Inferior parietal cortex (tissue), 1 donor: ENCODE results near the gene ALG2.

ENCODE experiments used
- DNase-seq: peaks from one replicate; pipeline ENCODE4 v3.0.0-alpha.2; 2016; ENCODE audit errors: extremely low spot score

The ALG2 gene

DNA sequence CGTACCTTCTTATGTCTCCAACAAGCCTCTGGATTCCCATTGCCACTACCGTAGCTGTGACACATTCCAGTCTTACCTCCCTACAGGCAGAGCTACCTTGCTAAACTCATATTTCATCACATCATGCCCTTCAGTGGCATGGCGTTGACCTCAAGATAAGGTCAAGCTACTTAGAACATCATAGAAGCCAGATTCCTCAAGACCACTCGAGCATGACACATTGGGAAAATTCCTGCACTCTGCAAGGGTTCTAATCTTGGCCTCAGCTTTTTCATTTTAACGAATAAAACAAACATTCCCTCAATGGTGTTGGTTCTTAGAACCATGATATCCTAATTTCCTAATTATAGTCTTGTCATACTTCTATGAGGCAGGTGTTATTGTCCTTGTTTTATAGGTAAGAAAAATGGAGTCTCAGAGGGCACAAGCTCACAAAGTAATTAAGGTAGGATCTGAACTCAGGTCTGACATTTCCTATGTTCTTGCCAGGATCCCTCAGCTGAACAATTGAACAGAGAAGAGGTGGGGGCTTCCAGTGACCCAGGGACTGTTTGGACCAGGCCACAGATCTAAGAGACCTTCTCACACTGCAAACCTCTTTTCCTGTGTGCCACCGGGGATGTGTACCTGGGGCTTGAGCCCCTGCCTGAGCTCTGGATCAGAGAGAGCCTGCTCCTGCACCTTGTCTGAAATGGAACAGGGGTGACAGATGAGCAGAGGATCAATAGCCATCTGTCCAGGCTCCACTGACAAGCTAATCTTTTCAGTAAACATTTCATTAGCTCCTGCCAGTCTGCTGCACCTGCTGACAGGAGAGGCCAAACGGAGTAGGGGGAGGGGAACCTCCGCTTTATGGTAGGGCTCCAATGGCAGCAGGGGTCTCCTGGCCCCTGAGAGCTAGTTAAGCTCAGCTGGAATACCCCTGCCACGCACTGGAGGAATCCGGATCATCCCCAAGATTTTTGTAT, 49.3 kb downstream of the ALG2 start:
- no peak for DNase-seq

DNA sequence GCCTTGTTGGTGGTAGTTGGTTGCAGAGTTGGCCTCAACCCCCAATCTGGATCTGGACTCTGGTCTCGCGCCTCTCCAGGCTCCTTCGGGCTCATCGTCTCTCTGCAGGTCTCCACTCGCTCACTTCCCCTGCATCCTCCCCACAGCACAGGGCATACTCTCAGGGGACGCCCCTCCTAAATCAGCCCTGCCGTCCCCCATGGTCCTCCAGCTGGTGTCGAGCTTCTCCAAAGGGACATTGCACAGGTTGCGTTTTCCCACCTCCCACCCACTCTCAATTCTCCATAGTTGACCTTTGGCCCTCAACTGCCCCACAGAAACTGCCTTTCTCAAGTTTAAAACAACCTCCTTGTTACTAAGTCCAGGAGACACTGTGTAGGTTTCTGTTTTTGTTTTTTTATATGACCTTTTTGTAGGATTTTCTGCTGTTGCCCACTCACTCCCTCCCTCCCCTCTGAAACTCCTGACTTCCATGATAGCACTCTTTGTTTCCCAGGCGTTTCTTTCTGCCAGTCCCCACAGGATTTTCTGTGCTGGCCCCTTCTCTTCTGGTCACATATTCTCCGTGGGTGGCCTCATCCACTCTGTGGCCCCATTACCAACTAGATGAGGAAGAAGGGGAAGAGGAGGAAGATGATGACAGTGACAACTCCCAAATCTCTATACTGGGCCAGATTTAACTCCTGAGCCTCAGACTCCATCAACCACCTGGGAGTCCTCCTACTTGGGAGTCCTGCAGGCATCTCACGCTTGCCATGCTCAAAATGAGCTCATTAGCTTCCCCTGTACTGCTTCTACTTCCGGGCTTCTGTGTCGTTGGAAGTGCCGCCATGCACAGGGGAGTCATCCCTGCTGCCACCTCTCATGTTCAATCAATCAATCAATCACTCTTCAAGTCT, 50.3 kb downstream of the ALG2 start:
- no peak for DNase-seq

DNA sequence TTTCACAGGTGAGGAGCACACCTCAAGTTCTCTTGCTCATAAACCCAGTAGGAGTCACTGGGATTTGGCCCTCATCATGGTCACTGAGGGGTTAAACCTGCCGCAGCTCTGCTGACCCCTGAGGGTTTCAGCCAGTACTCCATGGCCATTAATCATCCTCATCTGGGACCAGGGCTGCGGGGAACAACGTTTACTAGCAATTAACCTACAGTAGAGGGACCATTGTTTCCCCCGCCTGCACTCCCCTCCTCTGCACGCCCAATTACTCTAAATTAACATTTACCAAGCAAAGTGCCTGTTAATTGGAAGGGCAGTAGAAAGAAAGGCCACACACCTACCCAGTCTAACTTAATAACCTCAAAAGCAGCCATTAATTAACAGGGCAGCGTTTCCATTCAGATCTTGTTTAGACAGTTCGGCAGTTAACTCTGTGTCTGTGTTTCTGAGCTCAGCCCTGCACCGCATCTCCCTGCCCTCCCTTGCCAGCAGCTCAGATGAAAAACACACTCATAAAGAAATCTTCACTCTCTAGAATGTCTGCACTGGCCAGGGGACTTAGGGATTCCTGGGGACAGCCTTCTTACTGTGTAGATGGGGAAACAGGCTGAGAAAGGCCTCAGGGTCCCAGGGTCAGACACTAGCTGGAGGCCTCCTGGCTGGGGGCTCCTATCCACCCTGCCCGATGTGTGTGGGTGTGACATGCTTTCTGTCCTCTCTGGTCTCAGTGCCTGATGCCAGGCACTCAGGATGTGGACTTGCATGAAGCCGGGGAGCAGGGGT, 51.6 kb downstream of the ALG2 start:
- no peak for DNase-seq

DNA sequence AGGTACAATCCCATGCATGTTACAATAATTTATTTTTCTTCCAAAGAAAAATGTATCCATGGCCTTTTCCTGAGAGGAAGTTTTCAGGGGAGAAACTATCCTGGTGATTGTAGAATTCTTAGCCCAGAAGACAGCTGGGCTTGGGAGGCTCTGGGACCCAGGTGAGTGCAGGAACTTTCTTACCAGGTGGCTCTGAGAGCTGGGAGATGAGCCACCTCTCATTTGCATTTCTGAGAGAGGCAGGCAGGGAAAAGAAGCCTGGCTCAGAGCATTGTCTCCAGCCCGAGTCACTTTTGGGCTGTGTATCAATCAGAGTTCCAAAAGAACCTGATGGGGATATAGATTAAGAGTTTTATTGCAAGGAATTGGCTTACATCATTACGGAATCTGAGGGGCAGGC, 52.7 kb downstream of the ALG2 start:
- no peak for DNase-seq

DNA sequence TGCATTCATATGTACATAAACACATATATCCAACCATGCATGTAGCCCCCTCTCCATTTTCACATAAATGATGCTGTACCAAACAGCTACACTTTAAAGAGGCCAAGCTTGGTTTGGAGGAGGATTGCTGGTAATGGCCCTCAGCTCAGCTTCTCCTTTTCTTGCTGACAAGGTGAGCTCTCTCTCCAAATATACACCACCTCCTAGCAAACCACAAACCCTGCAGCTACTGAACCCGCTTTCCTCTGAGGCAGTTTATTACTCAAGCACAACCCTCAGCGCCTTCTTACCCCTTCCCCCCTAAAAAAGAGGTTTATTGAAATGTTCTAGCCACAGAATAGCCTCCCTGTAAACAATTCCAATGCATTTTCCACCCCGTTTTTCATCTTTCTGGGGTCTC, 54.0 kb downstream of the ALG2 start:
- DNase-seq: no peak

DNA sequence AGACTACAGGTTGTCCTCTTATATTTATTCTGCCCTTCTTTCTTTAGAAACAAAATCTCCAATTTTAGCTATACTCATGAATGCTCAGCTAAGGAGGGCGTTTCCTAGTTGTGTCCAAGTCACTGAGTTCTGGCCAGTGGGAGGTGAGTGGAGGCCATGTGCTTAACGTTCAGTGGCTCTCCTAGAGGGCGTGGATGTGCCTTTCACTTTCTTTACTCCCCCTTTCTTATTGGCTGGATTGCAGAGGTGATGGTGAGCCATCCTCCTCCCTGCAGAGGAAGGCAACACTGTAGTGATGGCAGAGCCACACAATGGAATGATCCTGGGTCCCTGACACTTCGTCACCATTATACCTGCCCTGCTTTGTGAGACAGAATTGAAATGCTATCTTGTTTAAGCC, 54.6 kb downstream of the ALG2 start:
- DNase-seq: no peak
